Caco-2 (cell line): ENCODE data around the gene F13B. TPM values are rescaled to one million over a fixed set of nuclear protein-coding genes. Genes with fewer than 3 reads are reported as not detected.

Experiments used
- BruUV-seq: library from RNA; stranded (reverse); fragments of 400-500 nt; replicated peaks from 2 replicates; lab custom pipeline; 2021; lab: Mats Ljungman, UMichigan
- CTCF ChIA-PET: fragments of 300-600 bp; sonication (Branson Sonifier 250); formaldehyde crosslinking; loops from one replicate; lab custom pipeline; 2022; ENCODE audit warnings: antibody characterized with exemption; lab: Charles Lee
- POLR2A ChIA-PET: fragments of 300-600 bp; sonication (Branson Sonifier 250); formaldehyde crosslinking; loops from one replicate; lab custom pipeline; 2022; ENCODE audit warnings: antibody characterized with exemption; lab: Charles Lee
- DNase-seq, 2 experiments: peaks; one replicate each; pipeline versions ENCODE4 v3.0.0 to v3.0.0-alpha.2; 2020 to 2022
- H3K27me3 ChIP-seq: replicated peaks from 2 replicates; pipeline ENCODE4 v1.6.0; 2011; ENCODE audit warnings: low read length; ENCODE audit not compliant: control insufficient read depth, insufficient read depth
- H3K36me3 ChIP-seq: 2 replicates; pipeline ENCODE4 v1.5.1; 2011; ENCODE audit warnings: low read length; ENCODE audit not compliant: control insufficient read depth, insufficient read depth
- H3K4me1 ChIP-seq: fragments of 250-450 bp; sonication (Bioruptor Pico); 2 replicates; pipeline ENCODE4 v1.5.1; 2020; ENCODE audit warnings: mild to moderate bottlenecking
- H3K4me3 ChIP-seq: 2 replicates; pipeline ENCODE4 v1.5.1; 2011; ENCODE audit warnings: low read depth, mild to moderate bottlenecking, control low read depth, low read length
- H3K9me3 ChIP-seq: fragments of 250-450 bp; sonication (Bioruptor Pico); 2 replicates; pipeline ENCODE4 v1.5.1; 2020; ENCODE audit warnings: mild to moderate bottlenecking, moderate library complexity
- H3K27ac Mint-ChIP-seq: one replicate; pipeline ENCODE4 v1.8.0; 2022; ENCODE audit warnings: mixed read lengths; ENCODE audit not compliant: unreplicated experiment
- H3K27me3 Mint-ChIP-seq: one replicate; pipeline ENCODE4 v1.8.0; 2022; ENCODE audit warnings: mixed read lengths; ENCODE audit not compliant: insufficient read depth, unreplicated experiment
- H3K36me3 Mint-ChIP-seq: one replicate; pipeline ENCODE4 v1.8.0; 2022; ENCODE audit warnings: mild to moderate bottlenecking, mixed read lengths; ENCODE audit not compliant: insufficient read depth, unreplicated experiment
- H3K4me1 Mint-ChIP-seq: one replicate; pipeline ENCODE4 v1.8.0; 2022; ENCODE audit warnings: low read depth, mixed read lengths; ENCODE audit not compliant: unreplicated experiment
- H3K4me3 Mint-ChIP-seq: one replicate; pipeline ENCODE4 v1.8.0; 2022; ENCODE audit warnings: mild to moderate bottlenecking, moderate library complexity, mixed read lengths; ENCODE audit not compliant: unreplicated experiment
- H3K9me3 Mint-ChIP-seq: one replicate; pipeline ENCODE4 v1.8.0; 2022; ENCODE audit warnings: mixed read lengths; ENCODE audit not compliant: unreplicated experiment
- intact Hi-C: fragments of 100-400 bp; cut with micrococcal nuclease; formaldehyde crosslinking; loops from one replicate; pipeline ENCODE4 v1.10.0; 2022; ENCODE audit not compliant: unreplicated experiment
- total RNA-seq: library from RNA; stranded (reverse); gene quantifications from 2 replicates; pipeline ENCODE4 v1.2.3, GENCODE V29; 2022
- TF ChIP-seq, protein P1 (sequence below), 2 experiments: fragments of 200-600 bp in 1 of 2; IDR thresholded peaks; 1 replicate in 1 of 2; 2 replicates in 1 of 2; pipeline versions ENCODE4 v1.5.1 to v1.8.0; 2011 to 2022; ENCODE audit warnings: antibody characterized with exemption in 1 of 2, control low read depth in 1 of 2, inconsistent platforms in 1 of 2, low read depth in 1 of 2, low read length in 1 of 2, mild to moderate bottlenecking in 1 of 2, moderate library complexity in 1 of 2; ENCODE audit not compliant: insufficient read depth in 1 of 2, severe bottlenecking in 1 of 2, unreplicated experiment in 1 of 2

F13B gene
- total RNA-seq, 1 experiment from 2014 or later: not detected

DNA sequence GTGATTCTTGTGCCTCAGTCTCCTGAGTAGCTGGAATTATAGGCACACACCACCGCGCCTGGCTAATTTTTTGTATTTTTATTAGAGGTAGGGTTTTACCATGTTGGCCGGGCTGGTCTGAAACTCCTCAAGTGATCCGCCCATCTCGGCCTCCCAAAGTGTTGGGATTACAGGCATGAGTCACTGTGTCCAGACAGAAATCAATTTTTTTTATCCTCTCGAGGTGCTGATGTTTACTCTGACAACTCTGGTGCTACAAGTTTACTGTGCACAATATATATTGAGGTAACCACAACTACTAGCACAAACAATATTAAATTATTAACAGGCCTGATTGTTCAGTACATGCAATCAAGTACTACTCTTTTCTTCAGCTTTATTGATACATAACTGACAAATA lies 39.7 kb downstream of the F13B start:
- intact Hi-C loops: no loop called here

DNA sequence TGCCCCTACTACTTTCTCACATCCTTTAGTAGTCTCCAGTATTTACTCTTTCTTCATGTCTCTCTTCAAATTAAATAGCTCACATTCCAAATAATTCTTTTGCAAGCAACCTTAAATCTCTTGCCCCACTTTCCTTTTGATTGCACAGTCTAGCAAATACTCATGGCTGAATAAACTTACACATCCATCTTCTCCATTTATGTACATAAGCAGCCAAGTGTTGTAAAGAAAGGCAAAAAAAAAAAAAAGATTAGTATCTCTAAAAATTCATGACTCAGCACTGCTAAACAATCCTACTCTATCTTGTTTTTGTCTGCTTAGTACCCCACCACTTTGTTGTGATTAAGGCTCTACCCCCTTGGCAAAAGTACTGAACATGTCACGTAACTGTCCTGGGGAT lies 42.6 kb downstream of the F13B start:
- H3K4me1 Mint-ChIP-seq: peaks cover 12% of the 10 kb centered on the region
- DNase-seq: peak in 1 of 2 experiments; percentile 14
- ChIA-PET POLR2A (no interaction called here), CTCF (no interaction called here)
- H3K9me3 Mint-ChIP-seq: no peaks in the 10 kb centered on the region
- Histone ChIP-seq H3K4me3 (no peak overlapping the region), H3K27me3 (no peaks in the 10 kb centered on the region), H3K4me1 (no peaks in the 10 kb centered on the region), H3K36me3 (no peaks in the 10 kb centered on the region), H3K9me3 (no peaks in the 10 kb centered on the region)
- BruUV-seq: no TSS peak
- intact Hi-C loops: no loop called here
- TF ChIP-seq, protein P1, sequence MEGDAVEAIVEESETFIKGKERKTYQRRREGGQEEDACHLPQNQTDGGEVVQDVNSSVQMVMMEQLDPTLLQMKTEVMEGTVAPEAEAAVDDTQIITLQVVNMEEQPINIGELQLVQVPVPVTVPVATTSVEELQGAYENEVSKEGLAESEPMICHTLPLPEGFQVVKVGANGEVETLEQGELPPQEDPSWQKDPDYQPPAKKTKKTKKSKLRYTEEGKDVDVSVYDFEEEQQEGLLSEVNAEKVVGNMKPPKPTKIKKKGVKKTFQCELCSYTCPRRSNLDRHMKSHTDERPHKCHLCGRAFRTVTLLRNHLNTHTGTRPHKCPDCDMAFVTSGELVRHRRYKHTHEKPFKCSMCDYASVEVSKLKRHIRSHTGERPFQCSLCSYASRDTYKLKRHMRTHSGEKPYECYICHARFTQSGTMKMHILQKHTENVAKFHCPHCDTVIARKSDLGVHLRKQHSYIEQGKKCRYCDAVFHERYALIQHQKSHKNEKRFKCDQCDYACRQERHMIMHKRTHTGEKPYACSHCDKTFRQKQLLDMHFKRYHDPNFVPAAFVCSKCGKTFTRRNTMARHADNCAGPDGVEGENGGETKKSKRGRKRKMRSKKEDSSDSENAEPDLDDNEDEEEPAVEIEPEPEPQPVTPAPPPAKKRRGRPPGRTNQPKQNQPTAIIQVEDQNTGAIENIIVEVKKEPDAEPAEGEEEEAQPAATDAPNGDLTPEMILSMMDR (IDR thresholded peaks at IDR 0.05; ENCODE audit: insufficient read depth in 1 of 2, low read depth in 1 of 2, low read length in 1 of 2, severe bottlenecking in 1 of 2, unreplicated experiment in 1 of 2): no peak
- no peaks in the 10 kb centered on the region for H3K27me3 Mint-ChIP-seq
- no peak overlapping the region for H3K4me3 Mint-ChIP-seq
- H3K36me3 Mint-ChIP-seq: no peaks in the 10 kb centered on the region
- no peak overlapping the region for H3K27ac Mint-ChIP-seq

More for the DNA sequence above, 39.7 kb downstream of the F13B start:
- CTCF ChIA-PET: no interaction called here
- no peaks in the 10 kb centered on the region for H3K27me3 Mint-ChIP-seq
- H3K27me3 ChIP-seq: no peaks in the 10 kb centered on the region
- DNase-seq: no peak
- H3K4me3 Mint-ChIP-seq: no peak overlapping the region
- BruUV-seq: no TSS peak
- no peak overlapping the region for H3K27ac Mint-ChIP-seq
- no peaks in the 10 kb centered on the region for H3K36me3 Mint-ChIP-seq
- H3K9me3 Mint-ChIP-seq: no peaks in the 10 kb centered on the region
- TF ChIP-seq, protein P1 (IDR thresholded peaks at IDR 0.05; ENCODE audit: insufficient read depth in 1 of 2, low read depth in 1 of 2, low read length in 1 of 2, severe bottlenecking in 1 of 2, unreplicated experiment in 1 of 2): no peak
- H3K4me1 Mint-ChIP-seq: peaks cover 12% of the 10 kb centered on the region
- no peak overlapping the region for H3K4me3 ChIP-seq
- POLR2A ChIA-PET: no interaction called here
- no peaks in the 10 kb centered on the region for H3K4me1 ChIP-seq
- H3K9me3 ChIP-seq: no peaks in the 10 kb centered on the region
- H3K36me3 ChIP-seq: no peaks in the 10 kb centered on the region

DNA sequence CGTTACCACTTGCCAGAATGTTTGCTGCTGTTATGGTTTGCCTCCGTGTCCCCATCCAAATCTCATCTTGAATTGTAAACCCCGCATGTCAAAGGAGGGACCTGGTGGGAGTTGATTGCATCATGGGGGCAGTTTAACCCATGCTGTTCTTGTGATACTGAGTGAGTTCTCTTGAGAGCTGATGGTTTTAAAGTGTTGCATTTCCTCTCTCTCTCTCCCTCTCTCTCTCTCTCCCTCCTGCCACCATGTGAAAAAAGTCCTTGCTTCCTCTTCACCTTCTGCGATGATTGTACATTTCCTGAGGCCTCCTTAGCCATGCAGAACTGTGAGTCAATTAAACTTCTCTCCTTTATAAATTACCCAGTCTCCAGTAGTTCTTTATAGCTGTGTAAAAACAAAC lies 45.3 kb downstream of the F13B start:
- Histone ChIP-seq H3K4me3 (no peak overlapping the region), H3K36me3 (no peaks in the 10 kb centered on the region), H3K4me1 (no peaks in the 10 kb centered on the region), H3K9me3 (no peaks in the 10 kb centered on the region), H3K27me3 (no peaks in the 10 kb centered on the region)
- Mint-ChIP-seq H3K36me3 (no peaks in the 10 kb centered on the region), H3K27me3 (no peaks in the 10 kb centered on the region), H3K4me3 (no peak overlapping the region), H3K27ac (no peak overlapping the region), H3K9me3 (no peaks in the 10 kb centered on the region), H3K4me1 (peaks cover 12% of the 10 kb centered on the region)
- ChIA-PET CTCF (no interaction called here), POLR2A (no interaction called here)
- TF ChIP-seq, protein P1 (IDR thresholded peaks at IDR 0.05; ENCODE audit: insufficient read depth in 1 of 2, low read depth in 1 of 2, low read length in 1 of 2, severe bottlenecking in 1 of 2, unreplicated experiment in 1 of 2): no peak
- BruUV-seq: no TSS peak
- DNase-seq: no peak
- intact Hi-C loops: no loop called here
